NB4 (cell line): ENCODE measurements around the gene GAB2.

Experiments used
- DNase-seq: peaks from one replicate; pipeline ENCODE4 v3.0.0; 2010; ENCODE audit warnings: low read depth
- H3K4me3 ChIP-seq: one replicate; pipeline ENCODE4 v1.5.1; 2011; ENCODE audit warnings: mild to moderate bottlenecking, low read depth, low read length, moderate library complexity
- CTCF ChIP-seq: IDR thresholded peaks from one replicate; pipeline ENCODE4 v1.5.1; 2012; ENCODE audit warnings: low read depth, low read length
- MAX ChIP-seq: IDR thresholded peaks from 2 replicates; pipeline ENCODE4 v1.6.1; 2011; ENCODE audit warnings: low read depth, low read length
- MYC ChIP-seq: IDR thresholded peaks from 2 replicates; pipeline ENCODE4 v1.6.1; 2011; ENCODE audit warnings: low read depth, low read length
- POLR2A ChIP-seq: IDR thresholded peaks from 2 replicates; pipeline ENCODE4 v1.6.1; 2011; ENCODE audit warnings: mild to moderate bottlenecking; ENCODE audit not compliant: insufficient read length; ENCODE audit errors: extremely low read depth

GAB2 gene

GRCh38 chr11:78212586-78213371 is 204.8 kb downstream of the GAB2 start:
- H3K4me3 ChIP-seq = no peak overlapping the region
- DNase-seq = no peak
- no peak for TF ChIP-seq MAX
- no peak for TF ChIP-seq MYC

DNA sequence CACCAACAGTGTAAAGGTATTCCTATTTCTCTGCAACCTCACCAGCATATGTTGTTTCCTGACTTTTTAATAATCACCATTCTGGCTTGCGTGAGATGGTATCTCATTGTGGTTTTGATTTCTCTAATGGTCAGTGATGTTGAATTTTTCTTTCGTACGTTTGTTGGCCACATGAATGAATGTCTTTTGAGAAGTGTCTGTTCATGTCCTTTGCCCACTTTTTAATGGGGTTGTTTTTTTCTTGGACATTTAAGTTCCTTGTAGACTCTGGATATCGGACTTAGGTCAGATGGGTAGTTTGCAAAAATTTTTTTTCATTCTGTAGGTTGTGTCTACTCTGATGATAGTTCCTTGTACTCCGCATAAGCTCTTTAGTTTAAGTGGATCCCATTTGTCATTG is 206.1 kb downstream of the GAB2 start:
- H3K4me3 ChIP-seq = no peak overlapping the region
- TF ChIP-seq POLR2A (no peak), MAX (no peak), CTCF (no peak), MYC (no peak)
- DNase-seq = no peak

GRCh38 chr11:78210000-78210608 is 207.5 kb downstream of the GAB2 start:
- TF ChIP-seq POLR2A (no peak), CTCF (no peak), MYC (no peak), MAX (no peak)
- H3K4me3 ChIP-seq = no peak overlapping the region
- no peak for DNase-seq

- no peak for TF ChIP-seq POLR2A
- TF ChIP-seq MYC = no peak
- TF ChIP-seq MAX = no peak
- TF ChIP-seq CTCF = no peak
- H3K4me3 ChIP-seq = no peak overlapping the region
- DNase-seq = no peak
Observed at GRCh38 chr11:78209478-78209877, 208.1 kb downstream of the GAB2 start.

DNA sequence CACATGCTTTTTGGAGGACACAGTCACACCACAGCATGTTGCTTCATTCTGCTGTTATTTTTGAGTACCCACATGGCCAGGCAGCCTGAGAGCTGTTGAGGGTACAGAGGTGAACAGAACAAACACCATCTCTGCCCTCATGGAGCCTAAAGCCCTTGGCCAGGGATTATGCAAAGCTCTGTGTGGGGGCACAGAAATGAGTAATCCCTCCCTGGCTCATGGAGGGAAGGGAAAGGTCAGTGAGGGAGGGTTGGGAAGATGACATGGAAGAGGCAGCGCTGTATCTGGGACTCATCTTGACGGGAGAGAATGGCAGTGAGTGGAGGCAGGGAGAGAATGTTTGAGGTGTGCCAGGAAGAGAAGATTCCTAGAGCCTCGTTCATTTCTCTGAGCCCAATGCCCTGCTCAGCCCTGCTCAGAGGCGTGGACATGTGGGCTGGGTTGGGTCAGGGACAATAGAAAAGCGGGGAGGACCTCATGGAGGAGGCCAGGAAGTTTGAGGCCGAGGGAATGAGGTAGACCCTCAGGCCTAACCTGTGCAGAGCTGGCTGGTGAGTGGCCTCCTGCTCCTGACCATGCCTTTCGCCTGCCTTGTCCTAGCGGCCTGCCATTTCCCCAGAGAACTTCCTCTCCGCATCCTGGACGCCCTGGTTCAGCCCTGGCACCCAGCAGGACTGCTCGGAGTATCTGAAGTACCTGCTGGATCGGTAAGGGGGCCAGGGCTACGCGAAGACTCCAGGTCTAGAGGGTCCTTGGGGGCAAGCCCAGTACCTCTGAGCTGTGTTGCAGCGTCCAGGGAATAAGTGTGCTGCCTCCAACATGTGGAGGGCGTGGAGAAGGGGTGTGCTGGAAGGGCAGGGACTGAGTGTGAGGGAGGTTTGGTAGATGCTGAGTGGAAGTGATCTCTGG is 209.1 kb downstream of the GAB2 start:
- TF ChIP-seq POLR2A (no peak), CTCF (no peak), MYC (no peak), MAX (no peak)
- no peak for DNase-seq
- H3K4me3 ChIP-seq = no peak overlapping the region
